ENCODE results near the gene SGPP1. TPM values are rescaled to one million over a fixed set of nuclear protein-coding genes. Genes with fewer than 3 reads are reported as not detected.

Gene SGPP1
- total RNA-seq, 1 experiment from 2014 or later, result 5.5 TPM

DNA sequence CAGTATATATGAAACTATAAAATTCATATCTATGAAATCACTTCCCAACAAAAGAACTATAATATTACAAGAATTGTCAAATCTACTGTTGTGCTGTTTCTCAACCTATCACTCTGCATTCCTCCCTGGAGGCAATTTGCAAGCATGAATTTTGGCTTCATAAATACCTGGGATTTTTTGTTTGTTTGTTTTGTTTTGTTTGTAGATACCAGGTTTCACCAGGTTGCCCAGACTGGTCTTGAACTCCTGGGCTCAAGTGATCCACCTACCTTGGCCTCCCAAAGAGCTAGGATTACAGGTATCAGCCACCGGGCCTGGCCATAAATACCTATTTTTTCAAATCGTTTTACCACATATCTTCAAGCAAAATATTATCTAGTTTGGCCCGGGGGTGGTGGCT, 38.7 kb downstream of the SGPP1 start:
- Histone ChIP-seq H3K27ac (ENCODE audit: insufficient read length, low read depth, low read length) (no peak overlapping the region), H3K27me3 (ENCODE audit: insufficient read depth, low read length) (no peaks in the 10 kb centered on the region), H3K79me1 (ENCODE audit: insufficient read depth, low read depth, low read length, poor library complexity, severe bottlenecking) (no peaks in the 10 kb centered on the region), H2BK15ac (ENCODE audit: low read depth, low read length) (no peak overlapping the region), H3K23ac (ENCODE audit: insufficient read length, low read depth, low read length) (no peak overlapping the region), H3K4me2 (ENCODE audit: insufficient read depth, insufficient read length, low read length) (no peak overlapping the region), H2BK20ac (ENCODE audit: low read depth, low read length, poor library complexity, severe bottlenecking) (no peak overlapping the region), H3K4ac (ENCODE audit: low read depth, low read length) (no peak overlapping the region), H3K79me2 (ENCODE audit: insufficient read depth, low read length) (no peaks in the 10 kb centered on the region), H2AK5ac (ENCODE audit: insufficient read length, low read length) (no peak overlapping the region), H3K56ac (ENCODE audit: insufficient read length, low read depth, low read length) (no peak overlapping the region), H4K20me1 (ENCODE audit: control insufficient read depth, insufficient read depth, insufficient read length) (no peaks in the 10 kb centered on the region), H3K9me3 (ENCODE audit: control insufficient read depth, low read depth, low read length) (no peaks in the 10 kb centered on the region), H3K18ac (ENCODE audit: insufficient read length, low read depth, low read length) (no peak overlapping the region), H4K8ac (replicated peaks; ENCODE audit: insufficient read length, low read depth, low read length) (no peak overlapping the region), H2BK120ac (ENCODE audit: low read depth, low read length, poor library complexity, severe bottlenecking) (no peak overlapping the region), H3K4me1 (ENCODE audit: insufficient read depth, low read length) (no peaks in the 10 kb centered on the region), H2BK12ac (ENCODE audit: insufficient read length, low read depth, low read length) (no peak overlapping the region), H2AFZ (ENCODE audit: low read length) (no peak overlapping the region), H3K14ac (ENCODE audit: insufficient read depth, low read length) (no peak overlapping the region), H3K23me2 (ENCODE audit: insufficient read length, low read depth, low read length, poor library complexity, severe bottlenecking) (no peaks in the 10 kb centered on the region), H4K5ac (ENCODE audit: insufficient read length, low read depth, low read length) (no peak overlapping the region), H2BK5ac (ENCODE audit: insufficient read length, low read length) (no peak overlapping the region), H3K9ac (ENCODE audit: extremely low read depth, insufficient read length, low read length) (no peak overlapping the region), H3T11ph (ENCODE audit: low read length) (no peak overlapping the region), H4K91ac (ENCODE audit: insufficient read length, low read depth, low read length) (no peak overlapping the region)
- Mint-ChIP-seq H3K27ac (no peak overlapping the region), H3K27me3 (ENCODE audit: low read depth) (no peaks in the 10 kb centered on the region), H3K36me3 (ENCODE audit: insufficient read depth in 1 of 3, low read depth in 3 of 3) (no peaks in the 10 kb centered on the region; a peak in 1 of 7 replicates), H3K4me3 (no peak overlapping the region), H3K9me3 (no peaks in the 10 kb centered on the region), H3K4me1 (no peaks in the 10 kb centered on the region)
- no peak for DNase-seq
- TF ChIP-seq, protein P1, sequence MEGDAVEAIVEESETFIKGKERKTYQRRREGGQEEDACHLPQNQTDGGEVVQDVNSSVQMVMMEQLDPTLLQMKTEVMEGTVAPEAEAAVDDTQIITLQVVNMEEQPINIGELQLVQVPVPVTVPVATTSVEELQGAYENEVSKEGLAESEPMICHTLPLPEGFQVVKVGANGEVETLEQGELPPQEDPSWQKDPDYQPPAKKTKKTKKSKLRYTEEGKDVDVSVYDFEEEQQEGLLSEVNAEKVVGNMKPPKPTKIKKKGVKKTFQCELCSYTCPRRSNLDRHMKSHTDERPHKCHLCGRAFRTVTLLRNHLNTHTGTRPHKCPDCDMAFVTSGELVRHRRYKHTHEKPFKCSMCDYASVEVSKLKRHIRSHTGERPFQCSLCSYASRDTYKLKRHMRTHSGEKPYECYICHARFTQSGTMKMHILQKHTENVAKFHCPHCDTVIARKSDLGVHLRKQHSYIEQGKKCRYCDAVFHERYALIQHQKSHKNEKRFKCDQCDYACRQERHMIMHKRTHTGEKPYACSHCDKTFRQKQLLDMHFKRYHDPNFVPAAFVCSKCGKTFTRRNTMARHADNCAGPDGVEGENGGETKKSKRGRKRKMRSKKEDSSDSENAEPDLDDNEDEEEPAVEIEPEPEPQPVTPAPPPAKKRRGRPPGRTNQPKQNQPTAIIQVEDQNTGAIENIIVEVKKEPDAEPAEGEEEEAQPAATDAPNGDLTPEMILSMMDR (conservative IDR thresholded peaks at IDR 0.05), result no peak
- WGBS (ENCODE audit: extremely low coverage, insufficient read length, low lambda C conversion rate), result no CpG with 5 or more reads among the region's 3 CpGs

All from H9 (cell line).